Transverse colon (tissue), 4 donors: ENCODE measurements around the gene CALML3.

Experiments used
- POLR2A ChIP-seq: fragments of 450-650 bp; IDR thresholded peaks from one replicate; pipeline ENCODE4 v1.6.1; 2016; ENCODE audit warnings: antibody characterized with exemption, mild to moderate bottlenecking, moderate library complexity
- POLR2AphosphoS5 ChIP-seq, 3 donors: sonication (generic); formaldehyde crosslinking; IDR thresholded peaks; one replicate each; pipeline ENCODE4 v1.6.1; 2016; ENCODE audit warnings: antibody characterized with exemption in 3 of 3
- TF ChIP-seq, protein P1 (sequence below), 5 experiments: fragments of 200-600 bp in 3 of 5; fragments of 450-650 bp in 2 of 5; sonication (generic) in 3 of 5; IDR thresholded peaks; 1 replicate in 2 of 5; 2 replicates in 3 of 5; pipeline ENCODE4 v1.5.1; 2016 to 2017; ENCODE audit warnings: antibody characterized with exemption in 5 of 5, inconsistent platforms in 3 of 5, mild to moderate bottlenecking in 2 of 5, moderate library complexity in 1 of 5

DNA sequence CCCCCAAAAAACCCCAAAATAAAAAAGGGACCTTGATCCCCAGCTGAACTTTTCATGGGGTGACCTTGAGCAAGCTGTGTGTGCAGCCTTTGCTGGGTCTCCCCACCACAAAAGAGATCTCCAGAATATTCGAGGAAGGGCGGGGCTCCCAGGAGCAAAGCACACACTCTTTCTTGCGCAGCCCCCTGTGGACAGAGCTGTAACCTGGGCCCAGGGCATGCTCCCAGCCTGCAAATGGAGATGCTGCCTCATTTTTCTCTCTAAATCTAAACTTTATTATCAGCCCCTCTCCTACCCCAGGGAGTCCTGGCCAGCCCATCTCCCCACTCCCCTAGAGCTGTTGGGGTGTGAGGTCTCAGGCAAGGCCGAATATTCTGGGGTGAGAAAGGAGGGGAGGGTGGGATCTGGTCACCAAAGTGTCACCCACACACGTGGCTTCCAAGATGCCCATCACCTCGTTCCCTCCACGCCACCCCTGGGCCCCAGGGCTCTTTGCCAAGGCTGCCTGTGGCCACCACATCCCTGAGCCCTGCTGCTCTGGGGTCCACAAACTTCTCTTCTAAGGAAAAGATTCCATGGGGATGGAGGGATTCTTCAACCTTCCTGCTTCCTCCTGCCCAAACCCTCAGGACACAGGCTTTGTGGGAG, 1.7 kb upstream of the CALML3 start:
- TF ChIP-seq, protein P1, sequence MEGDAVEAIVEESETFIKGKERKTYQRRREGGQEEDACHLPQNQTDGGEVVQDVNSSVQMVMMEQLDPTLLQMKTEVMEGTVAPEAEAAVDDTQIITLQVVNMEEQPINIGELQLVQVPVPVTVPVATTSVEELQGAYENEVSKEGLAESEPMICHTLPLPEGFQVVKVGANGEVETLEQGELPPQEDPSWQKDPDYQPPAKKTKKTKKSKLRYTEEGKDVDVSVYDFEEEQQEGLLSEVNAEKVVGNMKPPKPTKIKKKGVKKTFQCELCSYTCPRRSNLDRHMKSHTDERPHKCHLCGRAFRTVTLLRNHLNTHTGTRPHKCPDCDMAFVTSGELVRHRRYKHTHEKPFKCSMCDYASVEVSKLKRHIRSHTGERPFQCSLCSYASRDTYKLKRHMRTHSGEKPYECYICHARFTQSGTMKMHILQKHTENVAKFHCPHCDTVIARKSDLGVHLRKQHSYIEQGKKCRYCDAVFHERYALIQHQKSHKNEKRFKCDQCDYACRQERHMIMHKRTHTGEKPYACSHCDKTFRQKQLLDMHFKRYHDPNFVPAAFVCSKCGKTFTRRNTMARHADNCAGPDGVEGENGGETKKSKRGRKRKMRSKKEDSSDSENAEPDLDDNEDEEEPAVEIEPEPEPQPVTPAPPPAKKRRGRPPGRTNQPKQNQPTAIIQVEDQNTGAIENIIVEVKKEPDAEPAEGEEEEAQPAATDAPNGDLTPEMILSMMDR (IDR thresholded peaks at IDR 0.05), result no peak
- no peak for TF ChIP-seq POLR2AphosphoS5 (IDR thresholded peaks at IDR 0.05)
- no peak for TF ChIP-seq POLR2A
